GM19043 (cell line): Measurements from ENCODE around the gene DISP1.

ENCODE experiments used
- ATAC-seq: cut with Tn5 transposase; IDR thresholded peaks from one replicate; pipeline ENCODE4 v1.9.1; 2021; ENCODE audit warnings: low read depth; ENCODE audit not compliant: unreplicated experiment

DISP1 gene

GRCh38 chr1:222861062-222861461 is 46.2 kb downstream of the DISP1 start:
- ATAC-seq: no peak
